Measurements from ENCODE around the gene CCM2. TPM values are rescaled to one million over a fixed set of nuclear protein-coding genes. Genes with fewer than 3 reads are reported as not detected.
"Not testable (repeated sequence)": the region's sequence is repeated elsewhere in the genome, so short reads cannot be mapped to it uniquely, and the experiment has no call there.

CCM2 gene
- total RNA-seq, 1 donor from 2014 or later: 33.7 TPM

- DNase-seq: peak; percentile 23
Measured at GRCh38 chr7:45001138-45001694, 1.2 kb downstream of the CCM2 start.

- peak; percentile 28 for DNase-seq
Measured at GRCh38 chr7:45001826-45002225, 1.8 kb downstream of the CCM2 start.

GRCh38 chr7:45003789-45004188 is 3.8 kb downstream of the CCM2 start:
- no peak for DNase-seq

DNA sequence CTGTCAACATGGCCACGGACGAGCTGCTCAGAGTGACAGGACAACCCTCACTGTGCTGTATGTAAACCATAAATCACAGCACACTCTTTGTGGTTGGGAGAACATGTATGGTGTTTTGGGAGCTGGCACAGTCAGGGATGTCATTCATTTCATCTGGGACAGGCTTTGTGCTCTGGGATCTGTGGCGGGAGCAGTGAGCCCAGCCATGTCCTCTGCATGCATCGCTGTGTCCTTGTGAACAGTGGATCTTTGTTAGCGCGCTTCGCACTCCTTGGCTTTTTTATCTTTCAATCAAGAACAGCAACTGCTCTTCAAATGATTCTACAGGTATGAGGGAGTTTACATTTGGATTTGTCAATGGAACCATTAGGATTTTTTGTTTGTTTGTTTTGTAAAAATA is 7.1 kb downstream of the CCM2 start:
- DNase-seq: no peak

GRCh38 chr7:45007571-45008328 is 7.7 kb downstream of the CCM2 start:
- DNase-seq: no peak

DNA sequence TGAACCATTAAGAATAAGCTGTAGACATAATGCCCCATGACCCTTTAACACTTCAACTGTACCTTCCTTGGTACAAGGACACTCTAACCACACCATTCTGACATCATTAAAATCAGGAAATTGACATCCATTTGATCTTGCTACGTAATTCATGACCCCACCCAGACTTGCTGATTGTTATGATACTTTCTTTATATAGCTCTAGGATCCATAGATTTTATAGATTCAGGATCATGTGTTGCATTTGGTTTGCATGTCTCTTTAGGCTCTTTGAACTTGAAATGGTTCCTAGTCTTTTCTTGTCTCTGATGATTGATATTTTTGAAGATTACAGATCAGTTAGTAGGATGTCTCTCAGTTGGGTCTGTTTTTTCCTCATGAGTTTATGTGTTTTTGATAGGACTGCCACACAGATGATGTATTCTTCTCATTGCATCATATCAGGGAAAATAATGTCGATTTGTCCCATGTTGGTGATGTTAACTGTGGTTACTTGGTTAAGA is 13.5 kb downstream of the CCM2 start:
- no peak for DNase-seq

GRCh38 chr7:45015313-45015712 is 15.3 kb downstream of the CCM2 start:
- DNase-seq: no peak

GRCh38 chr7:45017253-45017652 is 17.3 kb downstream of the CCM2 start:
- no peak for DNase-seq

- no peak for DNase-seq
Measured at GRCh38 chr7:45020915-45021314, 20.9 kb downstream of the CCM2 start.

DNA sequence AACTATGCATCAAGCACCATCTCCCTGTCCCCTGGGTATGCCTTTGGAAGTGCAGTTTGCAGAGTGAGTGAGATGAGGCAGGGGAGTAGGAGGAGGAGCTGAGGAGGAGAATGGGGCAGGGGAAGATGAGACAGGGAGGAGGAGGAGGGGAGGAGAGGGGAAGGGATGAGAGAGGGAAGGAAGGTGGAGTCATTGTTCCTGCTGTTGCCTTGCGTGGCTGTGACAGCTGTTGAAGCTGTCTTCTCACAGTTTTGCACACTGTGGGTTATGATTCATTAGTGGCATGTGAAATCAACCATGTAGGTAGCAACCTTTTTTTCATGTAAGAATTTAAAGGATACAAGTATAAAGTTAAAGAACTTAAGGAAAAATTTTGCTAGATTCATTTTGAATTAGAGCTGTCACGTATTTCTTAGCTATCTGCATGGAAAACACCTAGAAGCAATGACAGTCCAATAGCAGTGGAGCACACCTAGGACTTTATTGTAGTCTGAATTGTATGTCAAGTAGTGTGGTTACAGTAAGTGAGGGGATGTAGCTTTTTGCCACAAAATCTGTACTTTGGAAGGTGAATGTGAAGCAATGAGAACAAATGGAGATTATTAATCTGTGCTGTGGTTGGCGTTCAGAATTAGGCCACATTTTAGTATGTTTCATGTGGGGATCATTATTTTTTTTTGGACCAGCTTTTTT is 21.7 kb downstream of the CCM2 start:
- DNase-seq: no peak

DNA sequence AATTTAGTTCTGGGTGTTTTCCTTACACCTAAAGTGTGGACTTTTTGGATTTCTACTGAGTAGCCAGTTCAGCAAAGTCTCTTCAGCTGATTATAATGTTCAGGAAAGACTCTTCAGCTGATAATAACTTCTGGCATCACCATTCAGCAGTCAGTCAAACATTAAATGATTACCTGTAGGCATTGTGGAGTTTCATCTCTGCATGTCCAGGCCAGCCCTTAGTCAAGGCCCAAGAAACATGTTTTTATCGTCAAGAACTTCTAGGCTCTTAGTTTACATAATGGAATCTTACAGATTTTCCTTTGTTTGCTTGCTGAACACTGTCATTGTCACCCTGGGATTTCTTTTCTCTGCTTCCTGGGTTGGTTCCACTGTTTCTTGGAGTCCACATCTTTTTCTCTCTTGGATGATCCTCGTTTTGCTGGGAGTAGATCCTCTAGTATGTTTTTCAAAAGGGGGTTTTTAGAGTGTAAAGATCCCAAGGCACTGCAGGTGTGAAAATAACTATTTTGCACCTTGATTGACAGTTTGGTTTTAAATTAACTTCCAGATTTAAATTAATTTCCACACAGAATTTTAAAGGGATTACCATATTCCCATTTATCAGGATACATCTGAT is 24.2 kb downstream of the CCM2 start:
- no peak for DNase-seq

- DNase-seq: not testable (repeated sequence)
Measured at GRCh38 chr7:45025473-45025872, 25.5 kb downstream of the CCM2 start.

DNA sequence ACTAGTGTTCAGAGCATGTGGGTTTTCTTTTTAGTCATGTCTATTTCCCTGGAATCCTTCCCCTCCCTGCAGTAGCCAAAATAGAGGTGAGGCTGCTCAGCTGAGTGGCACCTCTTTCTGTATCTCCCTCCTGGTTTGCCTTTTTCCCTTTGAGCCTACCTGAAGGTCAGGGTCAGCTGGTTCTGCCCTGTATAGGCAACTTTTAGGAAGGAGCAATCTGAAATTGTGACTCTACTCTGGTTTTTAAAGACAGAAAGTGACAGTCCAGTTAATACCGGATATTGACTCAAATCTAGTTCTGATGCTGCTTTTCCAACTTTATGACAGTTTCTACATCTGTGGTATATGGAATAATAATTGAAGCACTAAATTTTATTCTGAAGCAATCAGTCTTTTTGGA is 26.0 kb downstream of the CCM2 start:
- DNase-seq: no peak

DNA sequence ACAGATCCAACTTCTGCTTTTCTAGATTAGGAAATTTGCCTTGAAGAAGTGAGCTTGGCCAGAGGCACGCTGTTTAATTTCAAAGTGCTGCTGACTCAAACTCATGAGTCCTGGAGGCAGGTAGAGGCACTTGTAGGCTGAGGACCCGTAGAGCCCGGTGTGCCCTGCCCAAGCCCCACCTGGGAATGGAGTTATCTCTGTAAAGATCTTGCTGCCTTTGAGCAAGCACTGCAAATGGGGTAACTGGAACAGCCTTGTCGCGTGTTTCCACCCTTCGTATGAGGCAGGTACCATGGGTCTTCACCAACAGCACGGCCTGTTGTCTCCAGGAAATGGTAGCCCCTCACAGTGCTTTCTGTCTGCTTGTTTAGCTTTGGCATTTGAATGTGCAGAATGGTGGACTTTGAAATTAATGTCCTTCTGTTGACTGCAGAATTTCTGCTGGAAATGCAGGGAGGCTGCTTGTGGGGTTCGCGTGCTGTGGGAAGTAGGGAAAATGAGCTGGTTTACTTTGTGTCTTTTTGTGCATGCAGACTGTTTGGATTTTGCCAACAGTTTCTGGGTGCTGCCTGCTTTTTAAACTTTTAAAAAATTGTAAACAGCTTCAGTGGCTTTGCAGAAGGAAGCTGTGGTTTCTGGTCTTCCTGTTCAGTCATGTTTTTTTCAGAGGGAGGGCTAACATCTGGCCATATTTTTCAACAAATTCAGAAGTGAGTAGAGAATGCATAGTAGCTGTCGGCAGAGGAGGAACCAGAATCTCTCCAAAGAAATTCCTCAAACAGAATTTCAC is 27.2 kb downstream of the CCM2 start:
- DNase-seq: no peak

DNA sequence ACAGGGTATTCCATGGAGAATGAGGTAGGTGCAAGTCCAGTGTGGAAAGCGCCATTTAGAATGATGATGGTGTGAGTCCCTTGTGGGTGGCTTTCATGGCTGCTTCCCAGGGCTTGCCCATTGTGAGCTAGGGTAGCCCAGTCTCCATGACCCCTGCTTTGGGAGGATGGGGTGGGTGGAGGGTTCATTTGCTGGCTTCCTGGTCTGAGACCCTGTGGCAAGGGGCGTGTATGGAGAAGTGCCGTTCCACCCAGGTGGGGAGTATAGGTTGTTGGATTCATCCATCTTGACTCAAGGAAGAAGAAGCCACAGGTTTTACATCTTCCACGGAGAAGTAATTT is 27.7 kb downstream of the CCM2 start:
- DNase-seq: no peak

DNA sequence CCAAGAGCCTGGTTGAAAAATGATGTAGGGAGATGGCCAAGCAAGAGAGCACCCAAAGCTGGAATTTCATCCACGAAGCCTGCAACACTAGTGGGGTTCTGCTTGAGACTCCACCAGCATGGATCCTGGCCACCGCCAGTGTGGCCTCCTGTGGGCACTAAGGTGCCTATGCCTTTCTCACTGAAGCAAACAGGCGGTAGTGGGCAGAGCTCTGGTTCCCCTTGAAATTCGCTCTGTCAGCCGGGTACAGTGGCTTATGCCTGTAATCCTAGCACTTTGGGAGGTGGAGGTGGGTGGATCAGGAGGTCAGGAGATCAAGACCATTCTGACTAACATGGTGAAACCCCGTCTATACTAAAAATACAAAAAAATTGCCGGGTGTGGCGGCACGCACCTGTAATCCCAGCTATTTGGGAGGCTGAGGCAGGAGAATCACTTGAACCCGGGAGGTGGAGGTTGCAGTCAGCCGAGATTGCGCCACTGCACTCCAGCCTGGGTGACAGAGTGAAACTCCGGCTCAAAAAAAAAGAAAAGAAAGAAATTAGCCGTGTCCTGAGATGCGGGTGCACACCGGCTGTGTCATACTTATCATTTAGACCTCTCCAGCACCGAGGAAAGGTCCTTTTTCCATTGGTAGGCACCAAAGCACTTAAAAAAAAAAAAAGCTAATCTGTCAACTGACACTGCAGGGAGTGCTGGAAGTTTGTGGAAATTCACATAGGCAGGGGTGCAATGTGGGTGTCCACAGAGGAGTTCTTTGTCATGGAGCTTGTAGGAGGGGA is 28.3 kb downstream of the CCM2 start:
- DNase-seq: no peak

GRCh38 chr7:45028920-45029344 is 28.9 kb downstream of the CCM2 start:
- DNase-seq: no peak

- no peak for DNase-seq
Measured at GRCh38 chr7:45031829-45032228, 31.8 kb downstream of the CCM2 start.

GRCh38 chr7:45032421-45032820 is 32.4 kb downstream of the CCM2 start:
- DNase-seq: no peak

GRCh38 chr7:45033261-45033930 is 33.4 kb downstream of the CCM2 start:
- no peak for DNase-seq

GRCh38 chr7:45033931-45034290 is 33.9 kb downstream of the CCM2 start:
- DNase-seq: peak; percentile 31
